IPS DF 4.7 (cell line): Measurements from ENCODE around the gene CARD9.
"Not testable (repeated sequence)": the region's sequence is repeated elsewhere in the genome, so short reads cannot be mapped to it uniquely, and the experiment has no call there.

Source experiments
- DNase-seq: peaks from one replicate; pipeline ENCODE4 v3.0.0-alpha.2; 2013; ENCODE audit warnings: low spot score; ENCODE audit errors: extremely low read depth

Gene CARD9

DNA sequence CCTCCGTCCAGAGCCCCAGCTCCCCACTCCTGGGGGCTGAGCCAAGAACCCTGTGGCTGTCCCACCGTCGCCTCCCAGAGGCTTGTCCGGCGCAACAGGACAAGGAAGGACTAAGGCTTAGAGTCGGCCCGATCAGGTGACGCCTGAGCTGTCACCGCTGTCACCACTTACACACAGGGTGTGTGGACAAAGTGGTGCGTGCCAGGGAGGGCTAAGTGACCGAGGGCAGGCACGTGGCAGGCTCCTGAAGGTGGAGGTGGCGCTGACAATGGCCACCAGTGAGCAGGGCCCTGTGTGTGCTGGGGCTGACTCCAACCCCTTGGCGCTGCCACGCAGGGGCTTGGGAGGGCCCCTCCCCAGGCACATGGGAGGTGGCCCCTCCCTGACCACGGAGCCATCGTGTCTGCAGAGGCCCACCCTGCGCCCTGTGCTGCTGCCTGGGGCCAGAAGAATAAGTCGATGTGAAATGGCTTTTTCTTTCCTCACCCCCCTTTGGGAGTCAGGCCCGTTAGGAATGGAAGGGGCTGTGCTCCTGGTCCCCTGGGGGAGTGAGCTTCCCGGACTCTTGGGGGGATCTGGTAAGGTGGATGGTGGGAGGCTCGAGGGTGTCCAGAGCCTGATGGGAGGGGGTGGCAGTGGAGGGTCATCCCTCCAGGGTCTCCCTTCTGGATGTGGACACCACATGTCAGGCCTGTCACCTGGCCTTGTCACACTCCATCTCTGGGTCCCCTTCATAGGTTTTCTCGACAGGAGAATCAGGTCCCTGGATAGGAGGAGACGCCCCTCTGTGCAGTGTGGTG, 48.8 kb downstream of the CARD9 start:
- DNase-seq, result no peak

DNA sequence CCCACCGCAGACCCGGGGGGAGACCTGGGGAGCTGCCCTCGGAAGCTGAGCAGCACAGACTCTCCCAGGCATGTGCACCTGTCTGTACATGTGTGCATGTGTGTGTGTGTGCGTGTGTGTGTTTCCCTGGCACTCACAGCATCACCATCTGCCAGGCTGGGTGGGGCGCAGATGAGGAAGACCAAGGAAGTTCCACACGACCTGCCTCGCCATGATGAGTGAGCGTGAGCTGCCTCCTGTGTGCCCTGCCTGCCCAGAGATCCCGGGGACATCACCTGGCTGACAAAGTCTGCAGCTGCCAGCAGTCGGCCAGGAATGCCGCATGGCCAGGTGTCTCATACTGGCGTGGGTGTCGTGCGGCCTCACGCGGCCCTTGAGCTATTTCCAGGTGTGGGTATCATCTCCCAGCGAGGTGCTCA, 50.1 kb downstream of the CARD9 start:
- no peak for DNase-seq

DNA sequence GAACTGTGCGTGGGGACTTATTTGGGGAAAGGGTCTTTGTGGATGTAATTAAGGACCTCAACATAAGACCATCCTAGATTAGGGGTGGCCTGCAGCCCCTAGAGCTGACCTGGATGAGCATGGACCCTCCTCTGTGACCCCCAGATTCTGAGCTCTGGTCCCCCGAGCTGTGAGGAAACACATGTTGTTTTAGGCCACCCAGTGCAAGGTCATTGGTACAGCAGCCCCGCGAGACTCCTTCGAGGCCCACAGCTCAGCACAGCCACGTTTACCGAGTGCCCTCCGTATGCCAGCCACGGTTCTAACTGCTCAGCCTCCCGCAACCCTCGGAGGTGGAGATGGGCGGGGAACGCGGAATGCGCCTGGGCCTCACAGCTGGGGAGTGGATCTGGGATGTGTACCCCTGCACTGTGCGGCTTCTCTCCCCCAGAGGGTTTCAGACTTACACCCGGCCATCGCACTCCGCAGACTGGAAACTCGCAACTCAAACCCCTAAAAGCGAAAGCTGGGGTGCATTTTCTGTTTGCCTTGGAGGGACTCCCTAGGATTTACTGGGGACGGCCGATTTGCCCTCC, 50.6 kb downstream of the CARD9 start:
- DNase-seq, result no peak

DNA sequence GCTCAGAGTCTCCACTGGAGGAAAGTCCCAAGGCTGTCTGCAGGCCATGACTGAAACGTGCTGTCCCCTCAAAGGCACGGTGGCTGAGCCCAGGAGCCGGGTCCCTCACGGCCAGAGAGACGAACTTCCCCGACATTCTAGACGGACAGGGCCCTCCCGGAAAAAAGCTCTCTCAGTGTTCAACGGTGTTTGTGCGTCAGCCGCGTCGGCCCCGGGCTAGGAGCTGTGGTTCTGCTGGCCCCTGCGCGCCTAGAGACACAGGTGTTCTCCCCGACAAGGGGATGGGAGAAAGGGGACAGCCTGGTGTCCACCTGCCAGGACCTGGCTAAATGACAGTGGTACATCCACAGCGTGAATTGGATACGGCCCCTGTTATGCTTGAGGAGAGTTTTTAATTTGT, 51.9 kb downstream of the CARD9 start:
- DNase-seq, result no peak

DNA sequence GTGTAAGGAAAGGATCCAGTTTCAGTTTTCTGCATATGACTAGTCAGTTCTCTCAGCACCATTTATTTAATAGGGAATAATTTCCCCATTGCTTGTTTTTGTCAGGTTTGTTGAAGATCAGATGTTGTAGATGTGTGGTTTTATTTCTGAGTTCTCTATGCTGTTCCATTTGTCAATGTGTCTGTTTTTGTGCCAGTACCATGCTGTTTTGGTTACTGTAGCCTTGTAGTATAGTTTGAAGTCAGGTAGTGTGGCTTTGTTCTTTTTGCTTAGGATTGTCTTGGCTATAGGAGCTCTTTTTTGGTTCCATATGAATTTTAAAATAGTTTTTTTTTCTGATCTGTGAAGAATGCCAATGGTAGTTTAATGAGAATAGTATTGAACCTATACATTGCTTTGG, 52.5 kb downstream of the CARD9 start:
- DNase-seq, result not testable (repeated sequence)

DNA sequence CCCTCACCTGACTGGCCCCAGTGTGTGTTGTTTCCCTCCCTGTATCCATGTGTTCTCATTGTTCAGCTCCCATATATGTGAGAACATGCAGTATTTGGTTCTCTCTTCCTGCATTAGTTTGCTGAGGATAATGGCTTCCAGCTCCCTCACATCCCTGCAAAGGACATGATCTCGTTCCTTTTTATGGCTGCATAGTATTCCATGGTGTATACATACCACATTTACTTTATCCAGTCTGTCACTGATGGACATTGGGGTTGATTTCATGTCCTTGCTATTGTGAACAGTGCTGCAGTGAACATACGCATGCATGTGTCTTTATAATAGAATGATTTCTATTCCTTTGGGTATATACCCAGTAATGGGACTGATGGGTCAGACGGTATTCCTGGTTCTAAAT, 53.5 kb downstream of the CARD9 start:
- DNase-seq, result not testable (repeated sequence)

DNA sequence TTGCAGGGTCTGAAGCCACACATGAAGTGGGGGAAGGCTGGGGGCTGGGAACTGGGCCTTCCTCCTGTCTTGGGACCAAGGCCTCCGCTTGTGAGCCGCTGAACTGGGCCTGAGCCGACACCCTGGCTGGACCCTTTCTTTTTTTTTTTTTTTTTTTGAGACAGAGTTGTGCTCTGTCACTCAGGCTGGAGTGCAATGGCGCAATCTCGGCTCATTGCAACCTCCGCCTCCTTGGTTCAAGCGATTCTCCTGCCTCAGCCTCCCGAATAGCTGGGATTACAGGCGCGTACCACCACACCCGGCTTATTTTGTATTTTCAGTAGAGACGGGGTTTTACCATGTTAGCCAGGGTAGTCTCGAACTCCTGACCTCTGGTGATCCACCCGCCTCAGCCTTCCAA, 54.2 kb downstream of the CARD9 start:
- not testable (repeated sequence) for DNase-seq

DNA sequence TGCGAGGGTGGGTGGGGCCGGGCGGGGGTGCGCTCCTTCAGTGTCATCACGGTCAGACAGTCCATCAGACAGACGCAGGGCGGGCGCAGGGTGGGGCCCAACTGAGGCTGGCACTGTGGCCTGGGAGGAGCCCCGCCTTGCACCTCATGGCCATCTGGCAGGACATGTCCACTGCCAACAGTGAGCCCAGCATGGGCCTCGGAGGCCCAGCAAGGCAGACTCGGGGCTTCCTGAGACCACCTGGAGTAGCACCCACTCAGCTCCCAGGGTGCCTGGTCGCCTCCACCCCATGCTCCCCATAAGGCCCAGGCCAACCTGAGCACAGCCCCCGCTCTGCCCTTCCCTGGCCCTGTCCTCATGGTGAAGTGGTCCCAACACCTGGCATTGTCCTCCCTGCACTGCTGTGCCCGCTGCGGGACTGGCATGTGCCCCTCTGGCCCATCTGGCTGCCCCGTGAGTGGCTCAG, 54.7 kb downstream of the CARD9 start:
- no peak for DNase-seq

DNA sequence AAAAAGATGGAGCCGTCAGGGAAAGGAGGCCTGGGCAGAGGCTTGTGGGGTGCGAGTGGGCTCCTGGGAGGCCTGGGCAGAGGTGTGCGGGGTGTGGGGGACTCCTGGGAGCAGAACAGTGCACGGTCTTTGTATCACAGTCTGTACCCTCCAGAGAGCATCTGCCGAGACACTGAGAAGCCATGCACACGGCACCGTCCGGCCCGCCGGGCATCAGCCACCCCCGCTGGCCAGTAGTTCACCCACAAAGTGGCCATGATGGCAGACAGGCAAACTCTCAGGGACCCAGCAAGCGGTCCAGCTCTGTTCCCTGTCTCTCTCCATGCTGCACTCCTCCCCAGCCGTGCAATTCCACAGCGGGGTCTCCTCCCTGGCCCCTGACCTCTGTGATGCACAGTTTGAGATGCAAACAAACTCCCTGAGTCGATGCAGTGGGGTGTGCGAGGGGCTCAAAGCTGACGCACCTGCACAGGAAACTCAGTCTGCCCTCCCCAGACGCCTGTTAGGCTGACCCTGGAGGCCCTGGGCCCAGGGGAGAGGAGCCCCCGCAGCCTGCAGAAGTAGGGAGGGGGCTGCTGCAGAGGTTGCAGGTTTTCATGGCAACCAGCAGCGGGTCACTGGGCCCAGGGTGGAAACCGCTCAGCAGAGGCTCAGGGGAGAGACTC, 55.2 kb downstream of the CARD9 start:
- DNase-seq, result no peak

DNA sequence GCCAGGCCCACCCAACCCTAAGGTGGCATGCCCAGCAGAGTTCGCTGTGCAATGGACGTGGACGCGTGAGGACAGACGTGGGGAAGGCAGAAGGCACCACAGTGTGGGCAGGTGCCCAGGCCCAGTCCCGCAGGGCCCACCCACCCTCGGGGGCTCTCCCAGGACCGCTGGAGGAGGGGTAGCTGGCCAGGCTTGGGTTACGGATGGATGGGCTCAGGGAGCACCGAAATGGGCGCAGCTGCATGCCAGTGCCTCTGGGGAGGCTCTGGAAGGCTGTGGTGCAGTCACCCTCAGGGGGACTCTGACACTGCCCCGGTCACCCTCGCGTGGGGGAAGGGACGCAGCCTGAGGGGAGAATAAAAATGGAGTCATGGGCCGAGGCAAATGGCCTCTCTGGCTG, 55.8 kb downstream of the CARD9 start:
- DNase-seq, result no peak

DNA sequence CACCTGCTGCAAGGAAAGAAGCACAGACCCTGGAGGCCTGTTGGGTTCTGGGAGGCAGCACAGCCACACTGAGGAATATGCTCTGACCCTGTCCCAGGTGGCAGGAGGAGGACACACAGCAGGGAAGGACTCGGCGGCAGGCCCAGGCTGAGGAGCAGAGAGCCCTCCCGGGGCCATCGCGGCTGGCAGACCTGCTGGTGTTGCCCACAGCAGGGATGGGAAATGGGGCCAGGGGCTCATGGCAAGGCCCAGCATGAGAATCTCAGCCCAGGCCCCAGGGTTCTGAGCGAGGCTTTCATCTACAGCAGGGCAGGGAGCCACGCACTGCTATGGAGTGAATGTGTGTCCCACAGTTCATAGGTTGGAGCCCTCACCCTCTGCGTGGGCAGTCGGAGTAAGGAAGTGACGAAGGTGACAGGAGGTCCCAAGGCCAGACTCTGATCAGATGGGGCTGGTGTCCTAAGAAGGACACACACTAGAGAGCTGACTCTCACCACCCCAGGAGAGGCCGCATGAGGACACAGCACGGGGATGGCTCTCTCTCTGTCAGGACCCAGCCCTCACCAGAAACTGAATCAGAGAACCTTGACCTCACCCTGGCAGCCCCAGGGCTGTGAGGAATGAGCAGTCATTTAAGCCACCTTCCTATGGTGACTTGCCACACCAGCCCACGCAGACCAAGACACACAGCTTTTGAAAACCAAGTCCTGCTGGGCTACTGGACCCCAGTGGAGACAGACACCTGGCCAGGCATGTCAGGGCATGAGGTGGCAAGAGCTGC, 56.4 kb downstream of the CARD9 start:
- DNase-seq, result no peak

DNA sequence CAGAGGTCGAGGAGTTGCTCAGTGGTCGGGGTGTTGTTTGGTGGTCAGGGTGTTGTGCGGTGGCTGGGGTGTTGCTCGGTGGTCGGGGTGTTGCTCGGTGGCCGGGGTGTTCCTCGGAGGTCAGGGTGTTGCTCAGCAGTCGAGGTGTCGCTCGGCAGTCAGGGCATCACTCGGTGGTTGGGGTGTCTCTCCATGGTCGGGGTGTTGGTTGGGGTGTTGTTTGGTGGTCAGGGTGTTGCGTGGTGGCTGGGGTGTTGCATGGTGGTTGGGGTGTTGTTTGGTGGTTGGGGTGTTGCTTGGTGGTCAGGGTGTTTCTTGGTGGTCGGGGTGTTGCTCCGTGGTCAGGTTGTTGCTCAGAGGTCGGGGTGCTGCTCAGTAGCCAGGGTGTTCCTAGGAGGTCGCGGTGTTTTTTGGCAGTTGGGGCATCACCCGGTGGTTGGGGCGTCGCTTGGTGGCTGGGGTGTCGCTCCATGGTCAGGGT, 57.2 kb downstream of the CARD9 start:
- no peak for DNase-seq

DNA sequence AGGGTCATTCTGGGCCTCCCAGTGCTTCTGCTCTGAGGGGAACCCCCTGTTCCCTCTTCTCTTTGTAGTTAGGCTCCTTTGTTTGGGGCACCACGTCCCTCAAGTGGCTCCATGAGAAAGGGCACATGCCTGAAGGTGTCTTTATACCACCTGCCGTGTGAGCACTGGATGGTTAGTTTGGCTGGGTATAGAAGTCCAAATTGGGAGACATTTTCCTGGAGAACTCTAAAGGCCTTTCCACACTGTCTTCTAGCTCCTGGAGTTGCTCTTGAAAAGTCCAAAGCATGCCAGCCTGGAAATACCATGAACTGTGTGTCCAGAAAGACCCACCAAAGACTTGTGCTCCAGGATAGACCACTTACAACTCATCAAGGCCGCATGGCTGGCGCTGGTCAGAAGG, 58.5 kb downstream of the CARD9 start:
- DNase-seq, result no peak

DNA sequence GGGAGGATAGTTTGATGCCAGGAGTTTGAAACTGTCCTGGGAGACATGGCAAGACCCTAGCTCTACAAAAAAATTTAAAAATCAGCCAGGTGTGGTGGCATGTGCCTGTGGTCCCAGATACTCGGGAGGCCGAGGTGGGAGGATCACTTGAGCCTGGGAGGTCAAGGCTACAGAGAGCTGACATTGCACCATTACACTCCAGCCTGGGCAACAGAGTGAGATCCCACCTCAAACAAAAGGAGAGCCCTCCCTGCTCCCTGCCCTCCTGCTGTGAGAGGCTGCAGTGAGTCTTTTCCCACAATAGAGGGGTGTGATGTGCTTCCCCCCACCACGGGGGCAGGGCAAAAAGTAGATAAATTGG, 59.4 kb downstream of the CARD9 start:
- DNase-seq, result no peak
